ENCODE data around the gene NBAS.
"Not testable (repeated sequence)": the region's sequence is repeated elsewhere in the genome, so short reads cannot be mapped to it uniquely, and the experiment has no call there.

The NBAS gene

GRCh38 chr2:15481000-15481399 lies 80.1 kb downstream of the NBAS start:
- in situ Hi-C loops (cut with MboI; ENCODE audit: low sequenced_read_pairs) = no loop called here

- in situ Hi-C loops (cut with MboI; ENCODE audit: low sequenced_read_pairs) = no loop called here
Measured at GRCh38 chr2:15480552-15480951, 80.6 kb downstream of the NBAS start.

DNA sequence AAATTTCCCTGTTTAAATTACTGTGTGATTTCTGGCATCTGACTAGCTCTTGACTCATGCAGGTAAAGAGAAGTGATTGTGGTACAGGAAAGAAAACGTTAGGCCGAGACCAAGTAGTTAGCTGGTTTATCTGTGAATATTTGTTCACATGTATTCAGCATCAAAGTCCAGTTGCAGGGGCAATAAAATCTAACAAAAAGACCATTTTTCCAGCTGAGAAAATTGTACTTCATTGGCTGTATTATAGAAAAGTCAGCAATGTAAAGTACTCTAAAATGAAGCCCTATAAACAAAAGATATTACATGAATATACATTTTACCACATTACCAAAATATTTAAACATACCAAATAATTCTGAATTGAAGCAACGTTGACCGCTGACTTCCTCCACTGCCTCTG lies 88.3 kb downstream of the NBAS start:
- in situ Hi-C loops (cut with MboI; ENCODE audit: low sequenced_read_pairs) = no loop called here

DNA sequence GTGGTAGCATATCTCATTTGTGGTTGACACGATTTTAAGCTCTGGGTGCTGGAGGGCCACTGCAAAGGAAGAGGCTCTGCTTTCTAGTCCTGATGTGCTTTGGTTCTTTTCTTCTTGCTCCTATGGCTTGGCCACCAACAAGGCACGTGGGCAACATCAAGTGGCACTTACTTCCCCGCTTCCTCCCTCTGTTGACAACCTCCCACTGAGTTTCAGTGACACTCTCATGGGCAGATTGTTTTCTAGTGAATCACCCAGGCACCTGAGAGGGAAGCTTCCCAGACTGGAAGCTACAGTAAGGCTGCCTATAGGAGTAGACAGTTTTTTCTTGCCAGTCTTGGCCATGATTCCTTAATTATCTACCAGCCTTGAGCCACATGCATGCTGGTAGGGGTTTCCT lies 89.0 kb downstream of the NBAS start:
- in situ Hi-C loops (cut with MboI; ENCODE audit: low sequenced_read_pairs) = no loop called here

GRCh38 chr2:15471606-15472005 lies 89.5 kb downstream of the NBAS start:
- in situ Hi-C loops (cut with MboI; ENCODE audit: low sequenced_read_pairs) = no loop called here

DNA sequence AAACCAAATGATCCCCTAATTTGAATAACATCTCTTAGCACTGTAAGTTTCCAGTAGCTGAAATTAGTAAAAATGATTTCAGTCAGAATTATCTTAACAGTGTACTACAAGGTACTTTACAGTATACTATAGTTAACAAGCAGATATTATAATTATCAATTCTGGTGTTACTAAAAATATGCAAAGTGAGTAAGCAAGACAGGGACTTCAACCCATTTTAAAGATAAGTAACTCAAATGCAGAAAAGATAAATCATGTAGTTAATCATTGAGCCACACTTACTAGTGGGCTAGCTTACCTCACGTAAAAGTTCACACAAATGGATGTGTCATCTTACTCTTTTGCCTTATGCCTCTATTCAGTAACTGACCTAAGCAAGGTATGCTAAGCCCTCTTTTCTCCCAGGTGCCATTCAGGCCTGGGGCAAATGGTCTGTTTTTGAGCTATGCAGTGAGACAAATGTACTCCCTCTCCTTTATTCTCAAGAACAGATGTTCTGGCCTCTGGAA lies 101.0 kb downstream of the NBAS start:
- in situ Hi-C loops (cut with MboI; ENCODE audit: low sequenced_read_pairs) = no loop called here

DNA sequence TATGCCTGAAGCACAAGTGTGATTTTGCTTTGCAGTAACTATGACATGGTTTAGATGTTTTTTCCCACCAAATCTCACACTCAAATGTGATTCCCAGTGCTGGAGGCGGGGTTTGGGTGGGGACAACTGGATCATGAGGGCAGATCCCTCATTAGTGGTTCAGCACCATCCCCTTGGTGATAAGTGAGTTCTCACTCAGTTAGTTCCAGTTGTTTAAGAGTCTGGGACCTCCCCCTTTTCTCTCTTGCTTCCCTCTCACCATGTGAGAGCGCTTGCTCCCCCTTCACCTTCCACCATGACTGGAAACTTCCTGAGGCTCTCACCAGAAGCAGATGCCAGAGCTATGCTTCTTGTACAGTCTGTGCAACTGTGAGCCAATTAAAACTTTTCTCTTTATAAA lies 102.9 kb downstream of the NBAS start:
- in situ Hi-C loops (cut with MboI; ENCODE audit: low sequenced_read_pairs) = no loop called here

- in situ Hi-C loops (cut with MboI; ENCODE audit: low sequenced_read_pairs) = no loop called here
Measured at GRCh38 chr2:15457868-15458267, 103.3 kb downstream of the NBAS start.

GRCh38 chr2:15456352-15456751 lies 104.8 kb downstream of the NBAS start:
- in situ Hi-C loops (cut with MboI; ENCODE audit: low sequenced_read_pairs) = no loop called here

DNA sequence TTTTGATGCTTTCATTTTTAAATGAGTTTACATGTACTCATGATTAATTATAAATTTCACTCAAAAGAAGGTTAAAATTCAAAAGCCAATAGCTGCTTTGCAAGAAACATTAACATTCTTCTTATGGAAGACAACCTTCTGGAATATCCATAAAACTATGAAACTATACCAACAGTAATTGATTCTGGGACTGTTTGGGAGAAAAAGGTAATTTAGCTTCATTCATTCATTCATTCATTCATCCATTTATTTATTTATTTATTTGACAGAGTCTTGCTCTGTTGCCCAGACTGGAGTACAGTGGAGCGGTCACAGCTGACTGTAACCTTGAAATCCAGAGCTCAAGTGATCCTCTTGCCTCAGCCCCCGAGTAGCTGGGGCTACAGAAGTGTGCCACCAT lies 110.3 kb downstream of the NBAS start:
- in situ Hi-C loops (cut with MboI; ENCODE audit: low sequenced_read_pairs) = no loop called here

- in situ Hi-C loops (cut with MboI; ENCODE audit: low sequenced_read_pairs) = no loop called here
Measured at GRCh38 chr2:15449556-15450236, 111.4 kb downstream of the NBAS start.

DNA sequence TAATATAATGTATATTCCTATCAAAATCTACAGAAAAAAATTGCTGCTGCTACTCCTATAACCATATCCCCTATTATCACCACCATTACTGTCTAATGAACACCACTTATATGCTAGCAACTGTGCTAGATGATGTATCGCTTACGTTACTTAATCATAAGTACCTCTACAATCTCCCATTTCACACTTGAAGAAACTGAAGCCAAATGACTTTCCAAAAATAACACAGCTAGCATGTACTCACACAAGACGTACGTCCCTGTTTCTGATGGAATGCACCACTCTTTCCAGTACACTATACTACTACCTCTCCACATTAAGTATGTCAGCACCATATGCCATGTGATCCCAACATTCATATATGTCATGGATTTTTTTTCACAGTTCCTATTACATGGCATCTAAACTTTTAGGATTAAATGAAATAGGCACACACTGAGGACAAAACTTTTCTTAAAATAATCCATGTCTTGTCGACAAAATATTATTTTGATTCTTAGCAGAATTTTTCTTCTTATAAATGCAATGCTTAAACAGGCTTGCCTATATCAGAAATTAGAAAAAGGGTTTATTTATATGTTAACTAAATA lies 112.8 kb downstream of the NBAS start:
- in situ Hi-C loops (cut with MboI; ENCODE audit: low sequenced_read_pairs) = no loop called here

DNA sequence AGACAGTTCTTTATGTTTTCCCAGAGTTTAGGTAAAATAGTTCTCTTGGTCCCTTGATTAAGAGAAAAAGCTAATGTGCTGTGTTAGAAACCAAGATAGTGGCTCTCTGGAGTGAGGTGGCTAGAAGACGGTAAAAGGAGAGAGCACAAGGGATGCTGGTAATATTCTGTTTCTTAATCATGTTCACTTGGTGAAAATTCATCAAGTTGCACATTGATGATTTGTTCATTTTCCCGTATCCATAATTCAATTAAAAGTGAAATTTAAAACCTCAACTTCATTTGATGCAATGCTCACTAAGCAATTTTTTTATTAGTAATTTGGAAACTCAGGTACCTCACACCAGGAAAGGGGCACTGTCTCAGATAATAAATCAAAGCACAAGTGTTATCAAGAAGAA lies 113.8 kb downstream of the NBAS start:
- in situ Hi-C loops (cut with MboI; ENCODE audit: low sequenced_read_pairs) = no loop called here

- in situ Hi-C loops (cut with MboI; ENCODE audit: low sequenced_read_pairs) = no loop called here
Measured at GRCh38 chr2:15446961-15447360, 114.2 kb downstream of the NBAS start.

GRCh38 chr2:15445891-15446562 lies 115.1 kb downstream of the NBAS start:
- in situ Hi-C loops (cut with MboI; ENCODE audit: low sequenced_read_pairs) = no loop called here

- in situ Hi-C loops (cut with MboI; ENCODE audit: low sequenced_read_pairs) = not testable (repeated sequence)
Measured at GRCh38 chr2:15439768-15440524, 121.2 kb downstream of the NBAS start.

- in situ Hi-C loops (cut with MboI; ENCODE audit: low sequenced_read_pairs) = not testable (repeated sequence)
Measured at GRCh38 chr2:15439366-15439765, 121.8 kb downstream of the NBAS start.

DNA sequence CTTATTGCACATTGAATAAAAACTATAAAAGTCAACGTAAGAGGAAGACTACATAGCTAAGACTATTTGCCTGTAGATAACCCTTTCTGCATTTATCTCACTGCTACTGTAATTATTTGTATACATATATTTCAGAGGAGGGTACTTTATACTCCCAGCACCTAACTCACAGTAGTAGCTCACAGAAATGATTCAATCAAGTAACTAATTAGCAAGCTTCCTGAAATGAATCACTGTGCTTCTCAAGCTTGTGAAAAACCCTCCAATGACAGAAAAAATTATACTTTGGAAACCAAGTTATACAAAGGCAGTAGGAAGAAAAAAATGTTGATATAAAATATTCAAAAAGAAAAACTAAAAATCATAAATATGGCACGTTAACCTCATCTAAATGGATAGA lies 124.9 kb downstream of the NBAS start:
- in situ Hi-C loops (cut with MboI; ENCODE audit: low sequenced_read_pairs) = no loop called here

GRCh38 chr2:15435474-15435873 lies 125.7 kb downstream of the NBAS start:
- in situ Hi-C loops (cut with MboI; ENCODE audit: low sequenced_read_pairs) = no loop called here

DNA sequence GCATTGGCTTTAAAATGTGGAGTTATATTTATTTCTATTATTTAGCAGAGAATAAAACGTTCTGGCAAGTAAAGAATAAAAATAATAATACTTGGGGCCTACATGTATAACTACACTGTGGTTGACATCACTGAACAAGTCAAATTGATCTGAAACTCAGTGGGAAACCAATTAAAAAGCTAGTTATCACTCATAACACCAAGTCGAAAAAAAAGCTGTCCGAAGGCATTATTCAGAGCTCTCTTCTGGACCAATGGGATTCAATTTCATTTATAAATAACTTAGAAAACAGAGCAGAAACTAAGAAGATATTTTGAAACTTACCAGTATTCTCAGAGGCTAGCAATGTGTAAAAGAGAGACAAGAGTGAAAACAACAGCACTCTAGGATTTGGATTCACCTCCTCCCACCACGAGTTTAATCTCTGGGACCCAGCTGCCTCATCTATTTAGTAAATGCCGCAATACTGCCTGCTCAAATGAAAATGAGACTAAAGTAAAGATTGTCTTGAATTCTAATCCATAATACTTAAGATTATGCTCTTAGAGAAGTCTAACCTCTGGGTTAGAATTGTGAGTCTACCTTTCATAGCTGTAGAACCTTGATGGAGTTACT lies 128.4 kb downstream of the NBAS start:
- in situ Hi-C loops (cut with MboI; ENCODE audit: low sequenced_read_pairs) = no loop called here

DNA sequence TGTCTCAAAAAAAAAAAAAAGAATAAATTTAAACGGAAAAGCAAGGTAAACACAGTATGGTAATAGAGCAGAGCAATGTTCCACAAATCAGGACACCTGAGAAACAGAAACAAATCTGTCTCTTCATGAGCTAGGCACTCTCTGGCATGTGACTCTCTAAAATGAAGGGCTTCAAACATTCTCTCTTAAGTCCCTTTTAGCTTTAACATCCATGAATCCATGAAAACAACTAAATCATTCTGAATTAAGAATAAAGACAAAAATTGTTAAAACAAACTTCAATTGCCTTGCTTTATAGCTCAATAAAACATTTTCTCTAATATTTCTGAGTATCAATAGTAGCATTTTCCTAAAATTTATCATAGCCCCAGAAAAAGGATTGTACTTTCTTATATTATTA lies 132.1 kb downstream of the NBAS start:
- in situ Hi-C loops (cut with MboI; ENCODE audit: low sequenced_read_pairs) = no loop called here
